ENCODE measurements around the gene RILPL1. TPM values are rescaled to one million over a fixed set of nuclear protein-coding genes. Genes with fewer than 3 reads are reported as not detected.

Gene RILPL1
- total RNA-seq, 4 donors from 2014 or later = 10.8 to 46.1 (median 24.3) TPM

GRCh38 chr12:123474485-123475245 lies 58.9 kb downstream of the RILPL1 start:
- no peak for ATAC-seq
- no peaks in the 10 kb centered on the region for H3K27me3 ChIP-seq
- no peaks in the 10 kb centered on the region for H3K9me3 ChIP-seq
- 31 to 53% methylated on average over 6 of the region's 13 CpGs for WGBS, 2 donors (ENCODE audit: low coverage in 1 of 2)
- TF ChIP-seq POLR2AphosphoS5 (IDR thresholded peaks at IDR 0.05) = no peak
- peak overlapping the region in 3 of 4 donors; percentile 15 to 71 (median 50) for H3K27ac ChIP-seq
- peaks cover 0 to 24% (median 0%) of the 10 kb centered on the region in 3 donors for H3K4me1 ChIP-seq
- H3K36me3 ChIP-seq = peaks cover 0 to 75% of the 10 kb centered on the region in 2 donors
- H3K4me3 ChIP-seq = no peak overlapping the region

- Histone ChIP-seq H3K4me1 (peaks cover 0 to 24% (median 0%) of the 10 kb centered on the region in 3 donors), H3K27me3 (no peaks in the 10 kb centered on the region), H3K9me3 (no peaks in the 10 kb centered on the region), H3K27ac (no peak overlapping the region), H3K4me3 (no peak overlapping the region), H3K36me3 (peaks cover 0 to 65% of the 10 kb centered on the region in 2 donors)
- WGBS, 2 donors (ENCODE audit: low coverage in 1 of 2) = 71% methylated on average over 5 of the region's 12 CpGs; no CpG with 5 or more reads in 1 of the 2 donors
- no peak for ATAC-seq
- TF ChIP-seq POLR2A (IDR thresholded peaks at IDR 0.05) = no peak
- no peak for TF ChIP-seq POLR2AphosphoS5 (IDR thresholded peaks at IDR 0.05)
- no peak for TF ChIP-seq CTCF (IDR thresholded peaks at IDR 0.05)
Measured at GRCh38 chr12:123472438-123472849, 61.1 kb downstream of the RILPL1 start.

GRCh38 chr12:123471374-123472068 lies 62.0 kb downstream of the RILPL1 start:
- no peaks in the 10 kb centered on the region for H3K9me3 ChIP-seq
- no peaks in the 10 kb centered on the region for H3K27me3 ChIP-seq
- H3K4me3 ChIP-seq = no peak overlapping the region
- 63 to 79% methylated on average over 1 to 2 of the region's 8 CpGs for WGBS, 2 donors (ENCODE audit: low coverage in 1 of 2)
- ATAC-seq = peak; percentile 28
- H3K36me3 ChIP-seq = peaks cover 0 to 59% of the 10 kb centered on the region in 2 donors
- no peak overlapping the region for H3K27ac ChIP-seq
- TF ChIP-seq POLR2AphosphoS5 (IDR thresholded peaks at IDR 0.05) (no peak), CTCF (IDR thresholded peaks at IDR 0.05) (no peak), EP300 (IDR thresholded peaks at IDR 0.05) (no peak)
- peaks cover 0 to 32% (median 0%) of the 10 kb centered on the region in 3 donors for H3K4me1 ChIP-seq

GRCh38 chr12:123469978-123470377 lies 63.5 kb downstream of the RILPL1 start:
- H3K36me3 ChIP-seq = peaks cover 0 to 63% of the 10 kb centered on the region in 2 donors
- 90 to 100% methylated on average over 2 of the region's 2 CpGs for WGBS, 2 donors (ENCODE audit: low coverage in 1 of 2)

More at GRCh38 chr12:123469978-123470377, 63.5 kb downstream of the RILPL1 start:
- H3K27ac ChIP-seq = no peak overlapping the region
- peaks cover 0 to 35% (median 0%) of the 10 kb centered on the region in 3 donors for H3K4me1 ChIP-seq
- no peak overlapping the region for H3K4me3 ChIP-seq
- no peaks in the 10 kb centered on the region for H3K27me3 ChIP-seq
- no peak for ATAC-seq
- H3K9me3 ChIP-seq = no peaks in the 10 kb centered on the region
- TF ChIP-seq POLR2A (IDR thresholded peaks at IDR 0.05) = no peak
- TF ChIP-seq POLR2AphosphoS5 (IDR thresholded peaks at IDR 0.05) = no peak
- no peak for TF ChIP-seq CTCF (IDR thresholded peaks at IDR 0.05)
- no peak for TF ChIP-seq EP300 (IDR thresholded peaks at IDR 0.05)

All from gastroesophageal sphincter (tissue), 4 donors.